RWPE2 (cell line): ENCODE results near the gene RTKN.

ENCODE experiments used
- ATAC-seq: fragments of 200-7000 bp; cut with Tn5 transposase; 3 replicates; pipeline ENCODE4 v1.9.1; 2021; ENCODE audit warnings: low read depth
- DNase-seq: peaks from one replicate; pipeline ENCODE4 v3.0.0-alpha.2; 2020; ENCODE audit warnings: low spot score
- H3K27ac ChIP-seq: fragments of 450-650 bp; 2 replicates; pipeline ENCODE4 v1.5.1; 2017; ENCODE audit warnings: mild to moderate bottlenecking; ENCODE audit not compliant: poor library complexity, severe bottlenecking
- H3K27me3 ChIP-seq: fragments of 250-450 bp; sonication (Bioruptor Pico); 2 replicates; pipeline ENCODE4 v1.5.1; 2021; ENCODE audit warnings: mild to moderate bottlenecking, moderate library complexity; ENCODE audit not compliant: insufficient read depth, poor library complexity, severe bottlenecking
- H3K36me3 ChIP-seq: fragments of 250-450 bp; sonication (Bioruptor Pico); 2 replicates; pipeline ENCODE4 v1.5.1; 2020; ENCODE audit warnings: low read depth, mild to moderate bottlenecking, moderate library complexity
- H3K4me1 ChIP-seq: fragments of 250-450 bp; sonication (Bioruptor Pico); 2 replicates; pipeline ENCODE4 v1.5.1; 2021; ENCODE audit warnings: mild to moderate bottlenecking, moderate library complexity; ENCODE audit not compliant: insufficient read depth, poor library complexity, severe bottlenecking
- H3K4me3 ChIP-seq: fragments of 250-450 bp; sonication (Bioruptor Pico); 2 replicates; pipeline ENCODE4 v1.5.1; 2021; ENCODE audit warnings: mild to moderate bottlenecking, moderate library complexity; ENCODE audit not compliant: severe bottlenecking
- H3K9me3 ChIP-seq: fragments of 250-450 bp; sonication (Bioruptor Pico); 2 replicates; pipeline ENCODE4 v1.5.1; 2021; ENCODE audit warnings: mild to moderate bottlenecking, moderate library complexity; ENCODE audit not compliant: severe bottlenecking
- TF ChIP-seq, protein P1 (sequence below): fragments of 450-650 bp; IDR thresholded peaks from one replicate; pipeline ENCODE4 v1.5.1; 2017; ENCODE audit warnings: mild to moderate bottlenecking, moderate library complexity; ENCODE audit not compliant: poor library complexity, severe bottlenecking

Gene RTKN

GRCh38 chr2:74406035-74406434 is 35.7 kb downstream of the RTKN start:
- Histone ChIP-seq H3K4me3 (no peak overlapping the region), H3K9me3 (peaks cover 2% of the 10 kb centered on the region), H3K27ac (peak overlapping the region; percentile 8), H3K36me3 (no peaks in the 10 kb centered on the region), H3K27me3 (no peaks in the 10 kb centered on the region), H3K4me1 (peaks cover 10% of the 10 kb centered on the region)
- ATAC-seq (peak; percentile 60), DNase-seq (no peak)
- TF ChIP-seq, protein P1, sequence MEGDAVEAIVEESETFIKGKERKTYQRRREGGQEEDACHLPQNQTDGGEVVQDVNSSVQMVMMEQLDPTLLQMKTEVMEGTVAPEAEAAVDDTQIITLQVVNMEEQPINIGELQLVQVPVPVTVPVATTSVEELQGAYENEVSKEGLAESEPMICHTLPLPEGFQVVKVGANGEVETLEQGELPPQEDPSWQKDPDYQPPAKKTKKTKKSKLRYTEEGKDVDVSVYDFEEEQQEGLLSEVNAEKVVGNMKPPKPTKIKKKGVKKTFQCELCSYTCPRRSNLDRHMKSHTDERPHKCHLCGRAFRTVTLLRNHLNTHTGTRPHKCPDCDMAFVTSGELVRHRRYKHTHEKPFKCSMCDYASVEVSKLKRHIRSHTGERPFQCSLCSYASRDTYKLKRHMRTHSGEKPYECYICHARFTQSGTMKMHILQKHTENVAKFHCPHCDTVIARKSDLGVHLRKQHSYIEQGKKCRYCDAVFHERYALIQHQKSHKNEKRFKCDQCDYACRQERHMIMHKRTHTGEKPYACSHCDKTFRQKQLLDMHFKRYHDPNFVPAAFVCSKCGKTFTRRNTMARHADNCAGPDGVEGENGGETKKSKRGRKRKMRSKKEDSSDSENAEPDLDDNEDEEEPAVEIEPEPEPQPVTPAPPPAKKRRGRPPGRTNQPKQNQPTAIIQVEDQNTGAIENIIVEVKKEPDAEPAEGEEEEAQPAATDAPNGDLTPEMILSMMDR = no peak

- no peak for ATAC-seq
- H3K4me3 ChIP-seq = no peak overlapping the region
- H3K4me1 ChIP-seq = peaks cover 8% of the 10 kb centered on the region
- no peak for DNase-seq
- no peaks in the 10 kb centered on the region for H3K9me3 ChIP-seq
- TF ChIP-seq, protein P1 = no peak
- no peak overlapping the region for H3K27ac ChIP-seq
- no peaks in the 10 kb centered on the region for H3K27me3 ChIP-seq
- no peaks in the 10 kb centered on the region for H3K36me3 ChIP-seq
Observed at GRCh38 chr2:74401891-74402290, 39.8 kb downstream of the RTKN start.

DNA sequence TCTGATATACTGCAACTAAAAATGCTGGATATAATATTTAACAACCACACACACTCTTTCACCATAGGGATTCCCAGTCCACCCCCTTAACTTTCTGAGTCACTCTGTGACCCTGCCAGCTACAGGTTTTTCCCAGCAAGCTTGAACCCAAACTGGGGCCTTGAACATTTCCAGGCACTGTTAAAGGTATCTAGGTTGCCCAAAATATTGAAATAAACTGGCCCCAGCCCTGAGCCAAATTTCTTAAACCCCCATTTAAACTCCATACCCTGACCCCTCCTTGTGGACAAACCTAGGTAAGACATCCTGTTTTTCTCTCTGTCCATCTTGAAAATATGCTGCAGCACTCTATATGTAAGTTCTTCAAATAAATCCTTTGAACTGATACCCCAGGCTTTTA is 42.0 kb downstream of the RTKN start:
- Histone ChIP-seq H3K4me3 (no peak overlapping the region), H3K27ac (no peak overlapping the region), H3K4me1 (no peaks in the 10 kb centered on the region), H3K27me3 (no peaks in the 10 kb centered on the region), H3K9me3 (no peaks in the 10 kb centered on the region), H3K36me3 (no peaks in the 10 kb centered on the region)
- no peak for DNase-seq
- no peak for ATAC-seq
- TF ChIP-seq, protein P1 = peak; percentile 48

- TF ChIP-seq, protein P1 = no peak
- no peaks in the 10 kb centered on the region for H3K27me3 ChIP-seq
- no peaks in the 10 kb centered on the region for H3K9me3 ChIP-seq
- H3K4me1 ChIP-seq = no peaks in the 10 kb centered on the region
- no peaks in the 10 kb centered on the region for H3K36me3 ChIP-seq
- DNase-seq (no peak), ATAC-seq (no peak)
- no peak overlapping the region for H3K4me3 ChIP-seq
- H3K27ac ChIP-seq = no peak overlapping the region
Observed at GRCh38 chr2:74396149-74396548, 45.6 kb downstream of the RTKN start.

- peaks cover 12% of the 10 kb centered on the region for H3K4me1 ChIP-seq
- TF ChIP-seq, protein P1 = no peak
- no peak for DNase-seq
- H3K36me3 ChIP-seq = 0 out of 2 replicates have a peak, but pooled peaks cover 7% of the 10 kb centered on the region
- ATAC-seq = no peak
- H3K9me3 ChIP-seq = no peaks in the 10 kb centered on the region
- no peak overlapping the region for H3K27ac ChIP-seq
- H3K4me3 ChIP-seq = no peak overlapping the region
- H3K27me3 ChIP-seq = no peaks in the 10 kb centered on the region
Observed at GRCh38 chr2:74393525-74393924, 48.2 kb downstream of the RTKN start.
